Measurements from ENCODE around the gene SUSD4.
"Not testable (repeated sequence)": the region's sequence is repeated elsewhere in the genome, so short reads cannot be mapped to it uniquely, and the experiment has no call there.

The SUSD4 gene

GRCh38 chr1:223401873-223402789 is 38.2 kb upstream of the SUSD4 start:
- Histone ChIP-seq H3K9me3 (replicated peaks in 1 of 11) (peaks cover 0 to 10% (median 0%) of the 10 kb centered on the region in 11 experiments; a peak in 4 of 22 replicates), H3K27me3 (no peaks in the 10 kb centered on the region), H4K20me1 (no peaks in the 10 kb centered on the region), H3K9ac (no peak overlapping the region), H3K4me2 (peak overlapping the region in 1 of 11 experiments; percentile 1; a peak in 1 of 22 replicates), H3K36me3 (no peaks in the 10 kb centered on the region), H3K4me1 (peaks cover 0 to 12% (median 0%) of the 10 kb centered on the region in 10 experiments; a peak in 5 of 20 replicates), H3K4me3 (no peak overlapping the region), H3K27ac (no peak overlapping the region)
- TF ChIP-seq Cebpa-rat (IDR thresholded peaks at IDR 0.05), result no peak

- not testable (repeated sequence) for H4K20me1 ChIP-seq, H3K36me3 ChIP-seq, H3K9ac ChIP-seq, H3K4me3 ChIP-seq, H3K27ac ChIP-seq, H3K4me2 ChIP-seq, H3K27me3 ChIP-seq
- peaks cover 0 to 12% (median 0%) of the 10 kb centered on the region in 10 experiments; a peak in 5 of 20 replicates for H3K4me1 ChIP-seq
- peaks cover 0 to 17% (median under 1%) of the 10 kb centered on the region in 11 experiments; a peak in 6 of 22 replicates for H3K9me3 ChIP-seq (replicated peaks in 1 of 11)
Observed at GRCh38 chr1:223399393-223399792, 35.4 kb upstream of the SUSD4 start.

GRCh38 chr1:223394706-223395105 is 30.7 kb upstream of the SUSD4 start:
- H3K27me3 ChIP-seq, result no peaks in the 10 kb centered on the region
- no peaks in the 10 kb centered on the region for H3K4me1 ChIP-seq
- no peak overlapping the region for H3K4me2 ChIP-seq
- H3K27ac ChIP-seq, result no peak overlapping the region
- H3K9ac ChIP-seq, result no peak overlapping the region
- no peak for TF ChIP-seq Cebpa-rat (IDR thresholded peaks at IDR 0.05)
- no peaks in the 10 kb centered on the region for H3K36me3 ChIP-seq
- H4K20me1 ChIP-seq, result no peaks in the 10 kb centered on the region
- no peak overlapping the region for H3K4me3 ChIP-seq
- peaks cover 0 to 20% (median 3%) of the 10 kb centered on the region in 11 experiments; a peak in 6 of 22 replicates for H3K9me3 ChIP-seq (replicated peaks in 1 of 11)

DNA sequence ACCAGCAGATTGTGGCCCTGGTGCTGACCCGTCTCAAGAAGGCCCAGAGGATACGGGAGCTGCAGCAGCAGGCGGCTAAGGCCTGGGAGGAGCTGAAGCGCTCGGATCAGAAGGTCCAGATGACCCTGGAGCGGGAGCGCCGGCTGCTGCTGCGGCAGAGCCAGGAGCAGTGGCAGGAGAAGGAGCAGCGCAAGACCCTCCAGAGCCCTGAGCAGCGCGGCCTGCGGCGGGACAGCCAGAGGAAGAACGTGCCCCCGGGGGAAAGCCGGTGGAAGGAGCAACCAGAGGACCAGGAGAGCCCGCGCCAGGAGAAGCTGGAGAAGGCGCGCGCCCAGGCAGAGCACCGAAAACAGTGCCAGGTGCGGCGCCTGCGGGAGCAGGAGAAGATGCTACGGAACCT is 30.3 kb upstream of the SUSD4 start:
- H3K9ac ChIP-seq, result no peak overlapping the region
- no peak overlapping the region for H3K4me2 ChIP-seq
- TF ChIP-seq Cebpa-rat (IDR thresholded peaks at IDR 0.05), result no peak
- H4K20me1 ChIP-seq, result no peaks in the 10 kb centered on the region
- peaks cover 0 to 20% (median 3%) of the 10 kb centered on the region in 11 experiments; a peak in 6 of 22 replicates for H3K9me3 ChIP-seq (replicated peaks in 1 of 11)
- H3K4me3 ChIP-seq, result no peak overlapping the region
- H3K27me3 ChIP-seq, result no peaks in the 10 kb centered on the region
- H3K36me3 ChIP-seq, result no peaks in the 10 kb centered on the region
- H3K4me1 ChIP-seq, result no peaks in the 10 kb centered on the region
- H3K27ac ChIP-seq, result no peak overlapping the region

DNA sequence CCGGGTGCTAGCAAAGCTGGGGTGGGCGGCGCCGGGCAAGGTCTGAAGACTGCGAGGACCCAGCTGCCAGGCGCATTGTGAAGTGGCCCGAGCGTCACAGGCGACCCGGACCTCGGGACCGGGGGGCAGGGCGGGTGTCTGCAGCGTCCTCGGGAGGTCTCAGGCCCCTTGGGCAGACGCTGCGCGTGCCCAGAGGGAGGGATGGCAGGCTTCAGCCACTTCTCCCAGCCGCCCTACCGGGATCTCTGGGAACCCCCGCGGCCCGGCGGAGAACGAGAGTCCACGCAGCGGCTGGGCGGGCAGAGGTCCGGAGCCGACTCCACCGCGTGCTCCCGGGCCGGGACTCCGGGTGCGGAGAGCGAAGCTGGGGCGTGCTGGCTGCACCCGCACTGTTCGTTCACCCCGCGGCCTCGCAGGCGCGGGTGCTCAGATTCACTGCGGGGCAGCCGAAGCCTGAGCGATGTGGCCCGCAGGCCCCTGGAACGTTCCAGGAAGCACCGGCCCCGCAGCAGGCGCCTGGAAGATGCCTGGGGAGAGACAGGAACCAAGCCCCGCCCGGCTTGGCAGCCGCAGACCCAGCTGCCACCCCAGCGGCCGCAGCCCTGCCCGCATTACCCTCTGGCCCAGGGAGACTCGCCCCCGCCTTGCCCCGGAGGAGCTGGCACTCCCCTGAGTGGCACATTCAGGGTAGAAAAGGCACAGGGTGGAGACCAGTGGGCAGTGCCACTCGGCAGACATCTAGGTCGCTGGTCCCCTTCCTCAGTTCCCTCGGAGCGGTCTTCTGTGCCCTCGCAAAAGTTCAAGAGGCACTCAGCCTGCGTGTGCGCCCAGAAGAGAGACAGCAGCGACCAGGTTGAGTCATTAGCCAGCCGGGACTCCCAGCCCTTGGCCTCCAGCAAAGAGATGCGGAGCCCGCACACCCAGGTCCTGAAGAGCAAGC is 29.6 kb upstream of the SUSD4 start, which contains the start of gene CCDC185:
Gene CCDC185 (plus strand): TSS at position 141 of the 940 bp plus-strand sequence. CDS start 61 bp downstream, at position 202.
- TF ChIP-seq Cebpa-rat (IDR thresholded peaks at IDR 0.05), result no peak
- no peak within 1 kb of the TSS for H3K4me3 ChIP-seq

DNA sequence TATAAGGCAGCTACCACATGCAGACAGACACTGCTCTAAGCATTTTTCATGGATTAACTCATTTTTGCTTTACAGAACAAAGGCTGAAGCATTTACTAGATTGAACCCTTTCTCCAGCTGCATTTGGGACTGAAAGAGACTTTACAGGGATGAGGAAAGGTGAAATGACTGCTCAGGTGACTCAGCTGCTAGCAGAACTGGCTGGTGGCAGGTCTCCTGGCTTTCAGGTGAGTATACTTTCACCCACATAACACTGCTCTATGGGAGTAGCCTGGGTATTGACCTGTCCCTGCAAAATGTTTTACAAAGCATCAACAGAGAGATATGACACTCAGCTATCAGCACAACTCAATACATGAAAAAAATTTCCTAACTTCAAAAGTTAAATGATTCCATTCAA is 26.6 kb upstream of the SUSD4 start:
- Histone ChIP-seq H3K36me3 (no peaks in the 10 kb centered on the region), H3K4me3 (no peak overlapping the region), H3K9me3 (replicated peaks in 1 of 11) (peaks cover 0 to 20% (median 3%) of the 10 kb centered on the region in 11 experiments; a peak in 6 of 22 replicates), H4K20me1 (no peaks in the 10 kb centered on the region), H3K4me1 (no peaks in the 10 kb centered on the region), H3K4me2 (no peak overlapping the region), H3K27ac (no peak overlapping the region), H3K27me3 (no peaks in the 10 kb centered on the region), H3K9ac (no peak overlapping the region)
- no peak for TF ChIP-seq Cebpa-rat (IDR thresholded peaks at IDR 0.05)

More for the DNA sequence above, 29.6 kb upstream of the SUSD4 start, which contains the start of gene CCDC185:
- Histone ChIP-seq H3K9me3 (replicated peaks in 1 of 11) (peaks cover 0 to 20% (median 3%) of the 10 kb centered on the region in 11 experiments; a peak in 6 of 22 replicates), H3K9ac (no peak within 1 kb of the TSS), H4K20me1 (no peaks in the 10 kb centered on the region), H3K36me3 (no peaks in the 10 kb centered on the region), H3K27me3 (no peaks in the 10 kb centered on the region), H3K4me2 (no peak within 1 kb of the TSS), H3K27ac (no peak within 1 kb of the TSS), H3K4me1 (no peaks in the 10 kb centered on the region)

DNA sequence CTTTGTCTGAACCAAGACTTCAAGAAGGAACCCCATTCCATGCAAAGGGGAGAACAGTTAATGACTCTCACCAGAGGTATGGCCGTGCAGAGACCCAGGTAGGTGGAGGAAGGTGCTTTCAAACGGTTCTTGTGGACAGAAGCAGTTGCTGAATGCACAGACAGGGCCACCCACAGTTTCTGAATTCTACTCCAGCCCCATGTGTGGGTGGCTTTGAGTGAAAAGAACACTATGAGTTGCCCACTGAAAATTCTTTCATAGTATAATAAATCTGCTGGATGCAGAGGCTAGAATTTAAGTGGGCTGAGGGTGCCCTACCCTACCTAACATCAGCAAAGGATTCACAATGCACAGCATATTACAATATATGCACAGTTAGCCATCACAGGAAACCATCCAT is 22.0 kb upstream of the SUSD4 start:
- no peaks in the 10 kb centered on the region for H3K36me3 ChIP-seq
- H3K27ac ChIP-seq, result no peak overlapping the region
- H3K4me2 ChIP-seq, result no peak overlapping the region
- no peaks in the 10 kb centered on the region for H3K4me1 ChIP-seq
- H4K20me1 ChIP-seq, result no peaks in the 10 kb centered on the region
- TF ChIP-seq Cebpa-rat (IDR thresholded peaks at IDR 0.05), result no peak
- H3K9me3 ChIP-seq (replicated peaks in 1 of 11), result no peaks in the 10 kb centered on the region
- no peak overlapping the region for H3K9ac ChIP-seq
- H3K4me3 ChIP-seq, result no peak overlapping the region
- no peaks in the 10 kb centered on the region for H3K27me3 ChIP-seq

DNA sequence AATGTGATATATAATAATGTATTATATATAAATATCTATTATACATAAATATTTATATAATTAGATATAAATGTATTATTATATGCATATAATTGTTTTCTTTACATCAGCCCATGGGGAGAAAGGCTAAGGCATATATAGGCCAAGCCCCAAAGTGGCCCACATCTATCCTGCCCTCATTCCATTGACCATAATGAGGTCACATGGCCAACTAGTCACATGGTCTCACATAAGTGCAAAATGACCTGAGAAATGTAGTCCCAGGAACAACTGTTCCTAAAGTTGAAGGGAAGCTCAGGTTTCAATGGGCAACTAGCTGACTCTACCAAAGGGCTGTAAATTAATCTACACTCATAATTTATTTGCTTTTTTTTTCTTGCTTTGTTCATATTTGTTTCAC is 14.8 kb upstream of the SUSD4 start:
- Histone ChIP-seq H3K9me3 (replicated peaks in 1 of 11) (peaks cover 12 to 25% (median 15%) of the 10 kb centered on the region in 11 experiments), H3K4me3 (no peak overlapping the region), H3K9ac (no peak overlapping the region), H3K27ac (no peak overlapping the region), H3K4me2 (no peak overlapping the region), H4K20me1 (no peaks in the 10 kb centered on the region), H3K4me1 (no peaks in the 10 kb centered on the region), H3K27me3 (no peaks in the 10 kb centered on the region; a peak in 1 of 22 replicates), H3K36me3 (no peaks in the 10 kb centered on the region)
- no peak for TF ChIP-seq Cebpa-rat (IDR thresholded peaks at IDR 0.05)

DNA sequence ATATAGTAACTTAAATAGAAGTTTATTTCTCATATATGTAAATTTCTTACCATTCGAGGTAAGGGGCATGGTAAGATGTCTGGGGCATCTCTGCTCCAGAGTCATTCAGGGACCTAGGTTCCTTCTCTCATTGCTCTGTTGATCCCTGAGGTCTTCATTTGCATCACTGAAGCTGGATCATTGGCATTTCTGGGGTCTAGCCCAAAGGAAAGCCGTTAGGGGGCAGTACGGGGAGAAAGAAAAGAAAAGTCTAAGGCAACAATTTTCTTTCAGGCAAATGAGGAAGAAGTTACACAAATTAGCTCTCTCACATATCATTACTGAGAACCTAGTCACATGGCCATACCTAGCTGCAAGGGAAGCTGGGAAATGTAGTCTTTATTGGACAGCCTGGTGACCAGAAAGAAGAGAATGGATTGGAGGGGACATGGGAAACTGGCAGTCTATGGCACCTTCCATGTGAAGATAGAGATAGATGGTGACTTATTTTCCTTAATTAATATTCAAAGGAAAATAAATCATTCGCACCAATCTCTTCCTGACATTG is 10.2 kb upstream of the SUSD4 start:
- H3K36me3 ChIP-seq, result no peaks in the 10 kb centered on the region
- no peaks in the 10 kb centered on the region for H3K4me1 ChIP-seq
- no peaks in the 10 kb centered on the region; a peak in 1 of 22 replicates for H3K27me3 ChIP-seq
- no peak overlapping the region for H3K4me2 ChIP-seq
- no peaks in the 10 kb centered on the region for H4K20me1 ChIP-seq
- no peak for TF ChIP-seq Cebpa-rat (IDR thresholded peaks at IDR 0.05)
- no peak overlapping the region for H3K4me3 ChIP-seq
- no peak overlapping the region for H3K9ac ChIP-seq
- H3K9me3 ChIP-seq (replicated peaks in 1 of 11), result peaks cover 13 to 30% (median 19%) of the 10 kb centered on the region in 11 experiments
- no peak overlapping the region for H3K27ac ChIP-seq
